Uterus (tissue), 4 donors: ENCODE results near the gene SLK. TPM values are rescaled to one million over a fixed set of nuclear protein-coding genes. Genes with fewer than 3 reads are reported as not detected.

Source experiments
- DNase-seq, 2 donors: peaks; one replicate each; pipeline ENCODE4 v3.0.0-alpha.2; 2019 to 2020
- H3K27ac ChIP-seq, 2 donors: fragments of 200-600 bp; sonication (generic); 1 replicate in 1 of 2; 2 replicates in 1 of 2; pipeline ENCODE4 v1.5.1; 2016 to 2018
- H3K27me3 ChIP-seq, 2 donors: fragments of 200-600 bp; sonication (generic); one replicate each; pipeline ENCODE4 v1.5.1; 2018 to 2019; ENCODE audit warnings: control low read depth in 1 of 2
- H3K36me3 ChIP-seq, 2 donors: fragments of 200-600 bp; sonication (generic); one replicate each; pipeline ENCODE4 v1.5.1; 2019; ENCODE audit warnings: control low read depth in 1 of 2
- H3K4me1 ChIP-seq, 2 donors: fragments of 200-600 bp; sonication (generic); one replicate each; pipeline ENCODE4 v1.5.1; 2018 to 2019; ENCODE audit warnings: control low read depth in 1 of 2
- H3K4me3 ChIP-seq, 2 donors: fragments of 200-600 bp; sonication (generic); 1 replicate in 1 of 2; 2 replicates in 1 of 2; pipeline ENCODE4 v1.5.1; 2018 to 2019; ENCODE audit warnings: mild to moderate bottlenecking in 1 of 2
- H3K9me3 ChIP-seq, 2 donors: fragments of 200-600 bp; sonication (generic); one replicate each; pipeline ENCODE4 v1.5.1; 2019; ENCODE audit warnings: control low read depth in 1 of 2
- POLR2A ChIP-seq, 2 donors: fragments of 450-650 bp; IDR thresholded peaks; one replicate each; pipeline ENCODE4 v1.6.1; 2016; ENCODE audit warnings: antibody characterized with exemption in 2 of 2, mild to moderate bottlenecking in 1 of 2, moderate library complexity in 1 of 2
- intact Hi-C: fragments of 100-400 bp; cut with DNase I; formaldehyde crosslinking; loops from one replicate; pipeline ENCODE4 v1.15.1; 2023; ENCODE audit warnings: low total_unique reads
- microRNA counts, 2 donors: library from miRNA; unstranded; fragments of <30 nt; microRNA quantifications; one replicate each; lab custom pipeline; 2016 to 2017
- microRNA-seq: library from miRNA; unstranded; fragments of <30 nt; microRNA quantifications from one replicate; pipeline ENCODE4, GENCODE V29; 2016; ENCODE audit warnings: borderline microRNAs expressed, borderline replicate concordance
- small RNA-seq: library from RNA; depleted of rRNA; stranded (forward); fragments of <200 nt; gene quantifications from one replicate; pipeline ENCODE3, GENCODE V24; 2016
- total RNA-seq, 4 donors: library from RNA; depleted of rRNA in 3 of 4; stranded (reverse); fragments of >200 nt in 3 of 4; gene quantifications; one replicate each; pipeline versions ENCODE4 v1.1.0 to v1.2.4, GENCODE V29; 2014 to 2023
- TF ChIP-seq, protein P1 (sequence below), 4 experiments: fragments of 200-600 bp in 2 of 4; fragments of 450-650 bp in 2 of 4; sonication (generic) in 2 of 4; IDR thresholded peaks; one replicate each; pipeline ENCODE4 v1.5.1; 2016 to 2019; ENCODE audit warnings: antibody characterized with exemption in 4 of 4, mild to moderate bottlenecking in 2 of 4, moderate library complexity in 1 of 4
- donor health status: DM: yes; HTN: yes; CAD: no.

The SLK gene
- total RNA-seq, 4 donors from 2014 or later: 30.9 to 78.7 (median 52.1) TPM

DNA sequence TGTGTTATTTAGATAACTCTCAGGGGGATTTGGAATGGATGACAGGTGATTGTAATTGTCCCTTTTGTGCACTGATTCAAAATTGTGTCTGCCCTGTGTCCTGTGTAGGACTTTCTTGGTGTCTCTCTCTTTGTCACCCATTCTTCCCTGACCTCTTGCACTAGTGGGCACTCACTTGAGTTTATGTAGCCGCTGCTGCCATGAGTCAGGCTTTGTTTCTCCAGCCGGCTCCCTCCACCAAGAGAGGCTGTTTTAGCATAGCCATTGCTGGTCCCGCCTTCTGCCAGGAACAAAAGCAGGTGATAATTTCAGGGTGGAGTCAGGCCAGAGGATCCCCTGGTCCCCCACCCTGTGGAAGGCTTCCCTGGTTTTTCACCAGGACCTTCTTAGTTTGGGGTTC, 110.3 kb downstream of the SLK start:
- TF ChIP-seq POLR2A (IDR thresholded peaks at IDR 0.05): no peak
- TF ChIP-seq, protein P1, sequence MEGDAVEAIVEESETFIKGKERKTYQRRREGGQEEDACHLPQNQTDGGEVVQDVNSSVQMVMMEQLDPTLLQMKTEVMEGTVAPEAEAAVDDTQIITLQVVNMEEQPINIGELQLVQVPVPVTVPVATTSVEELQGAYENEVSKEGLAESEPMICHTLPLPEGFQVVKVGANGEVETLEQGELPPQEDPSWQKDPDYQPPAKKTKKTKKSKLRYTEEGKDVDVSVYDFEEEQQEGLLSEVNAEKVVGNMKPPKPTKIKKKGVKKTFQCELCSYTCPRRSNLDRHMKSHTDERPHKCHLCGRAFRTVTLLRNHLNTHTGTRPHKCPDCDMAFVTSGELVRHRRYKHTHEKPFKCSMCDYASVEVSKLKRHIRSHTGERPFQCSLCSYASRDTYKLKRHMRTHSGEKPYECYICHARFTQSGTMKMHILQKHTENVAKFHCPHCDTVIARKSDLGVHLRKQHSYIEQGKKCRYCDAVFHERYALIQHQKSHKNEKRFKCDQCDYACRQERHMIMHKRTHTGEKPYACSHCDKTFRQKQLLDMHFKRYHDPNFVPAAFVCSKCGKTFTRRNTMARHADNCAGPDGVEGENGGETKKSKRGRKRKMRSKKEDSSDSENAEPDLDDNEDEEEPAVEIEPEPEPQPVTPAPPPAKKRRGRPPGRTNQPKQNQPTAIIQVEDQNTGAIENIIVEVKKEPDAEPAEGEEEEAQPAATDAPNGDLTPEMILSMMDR (IDR thresholded peaks at IDR 0.05): no peak
- intact Hi-C loops: no loop called here
- H3K27ac ChIP-seq: no peak overlapping the region

DNA sequence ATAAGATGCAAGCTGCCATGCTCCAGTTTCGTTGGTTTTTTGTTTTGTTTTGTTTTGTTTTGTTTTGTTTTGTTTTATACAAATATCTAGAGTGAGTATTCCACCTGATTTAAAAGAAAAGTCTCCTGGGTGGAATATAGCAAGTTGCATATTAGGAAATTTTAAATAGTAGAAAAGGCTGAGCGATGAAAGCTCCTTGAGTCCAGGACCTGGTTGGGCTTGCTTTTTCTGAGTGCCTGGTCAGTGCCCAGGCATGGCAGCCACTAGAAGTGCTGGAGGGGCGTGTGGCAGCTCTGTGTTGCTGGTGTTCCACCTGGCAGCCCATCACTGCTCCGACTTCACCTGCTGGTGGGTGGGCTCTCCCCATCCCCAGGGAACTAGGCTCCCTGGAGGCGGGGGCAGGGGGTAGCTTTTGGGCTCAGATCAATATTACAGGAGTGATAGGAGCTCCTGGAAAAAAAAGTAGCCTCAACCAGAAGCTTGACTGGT, 110.8 kb downstream of the SLK start:
- no peaks in the 10 kb centered on the region for H3K9me3 ChIP-seq
- no peak overlapping the region for H3K27ac ChIP-seq
- H3K36me3 ChIP-seq: no peaks in the 10 kb centered on the region
- no peaks in the 10 kb centered on the region for H3K27me3 ChIP-seq
- H3K4me3 ChIP-seq: no peak overlapping the region
- DNase-seq: no peak
- H3K4me1 ChIP-seq: no peaks in the 10 kb centered on the region
- TF ChIP-seq, protein P1 (IDR thresholded peaks at IDR 0.05): no peak
- TF ChIP-seq POLR2A (IDR thresholded peaks at IDR 0.05): no peak
- intact Hi-C loops: no loop called here

More for the DNA sequence above, 110.3 kb downstream of the SLK start:
- Histone ChIP-seq H3K4me3 (no peak overlapping the region), H3K4me1 (no peaks in the 10 kb centered on the region), H3K27me3 (no peaks in the 10 kb centered on the region), H3K36me3 (no peaks in the 10 kb centered on the region), H3K9me3 (no peaks in the 10 kb centered on the region)
- no peak for DNase-seq

MicroRNA genes within 50 kb of the gene (microRNA counts, 767-probe panel; counts per million panel counts)
- microRNA hsa-miR-936 (lab: Ali Mortazavi, UCI): 0 counts per million in 2 donors

Small RNA genes within 50 kb of the gene (microRNA-seq; reads per million reads assigned to microRNA genes)
- not detected for gene MIR936

Small RNA genes within 50 kb of the gene (small RNA-seq; reads per million reads assigned to genes)
- gene RN7SL524P: not detected

Other genes starting within 250 kb of the SLK start
- gene SH3PXD2A, start 111.6 kb upstream of the SLK start, total RNA-seq: 100 to 1,000 TPM in 1 of 4 donors, 10 to 100 TPM in 3; 12.6 to 117 (median 46.6) TPM
- gene STN1, start 49.0 kb upstream of the SLK start, total RNA-seq: 10 to 100 TPM; 20.0 to 29.2 (median 27.0) TPM
- 1 to 10 TPM in 1 of 4 donors, under 1 TPM in 2, not detected in 1; under 0.01 to 2.9 (median 0.98) TPM for gene COL17A1, start 118.7 kb downstream of the SLK start, total RNA-seq
- gene SFR1, start 155.0 kb downstream of the SLK start, total RNA-seq: 10 to 100 TPM in 2 of 4 donors, 1 to 10 TPM in 2; 4.1 to 12.8 (median 10.5) TPM